ENCODE results near the gene CDC42EP1.
"Not testable (repeated sequence)": the region's sequence is repeated elsewhere in the genome, so short reads cannot be mapped to it uniquely, and the experiment has no call there.

The CDC42EP1 gene

GRCh38 chr22:37588546-37589215 is 28.4 kb downstream of the CDC42EP1 start:
- no peak for DNase-seq

- no peak for DNase-seq
Measured at GRCh38 chr22:37589636-37590035, 29.4 kb downstream of the CDC42EP1 start.

- DNase-seq, result not testable (repeated sequence)
Measured at GRCh38 chr22:37591081-37591480, 30.8 kb downstream of the CDC42EP1 start.

- no peak for DNase-seq
Measured at GRCh38 chr22:37591823-37592404, 31.6 kb downstream of the CDC42EP1 start.

- DNase-seq, result no peak
Measured at GRCh38 chr22:37594237-37594636, 34.0 kb downstream of the CDC42EP1 start.

- DNase-seq, result peak; percentile 48
Measured at GRCh38 chr22:37599153-37599552, 38.9 kb downstream of the CDC42EP1 start.

- no peak for DNase-seq
Measured at GRCh38 chr22:37601203-37601539, 40.9 kb downstream of the CDC42EP1 start.

GRCh38 chr22:37601540-37602442 is 41.5 kb downstream of the CDC42EP1 start:
- peak; percentile 85 for DNase-seq

GRCh38 chr22:37602546-37603277 is 42.4 kb downstream of the CDC42EP1 start:
- not testable (repeated sequence) for DNase-seq

GRCh38 chr22:37604074-37604473 is 43.8 kb downstream of the CDC42EP1 start:
- no peak for DNase-seq

- DNase-seq, result no peak
Measured at GRCh38 chr22:37604875-37605274, 44.6 kb downstream of the CDC42EP1 start.

GRCh38 chr22:37607010-37607934 is 47.0 kb downstream of the CDC42EP1 start:
- peak; percentile 65 for DNase-seq

GRCh38 chr22:37607935-37608476 is 47.7 kb downstream of the CDC42EP1 start:
- no peak for DNase-seq

GRCh38 chr22:37608477-37609239 is 48.4 kb downstream of the CDC42EP1 start, which contains the start of gene GGA1:
Gene GGA1 (plus strand): TSS chr22:37608834. CDS start chr22:37608861, 27 bp downstream.
- DNase-seq, result peak; percentile 89

GRCh38 chr22:37609240-37610152 is 49.2 kb downstream of the CDC42EP1 start:
- no peak for DNase-seq

GRCh38 chr22:37610153-37610475 is 49.8 kb downstream of the CDC42EP1 start:
- DNase-seq, result not testable (repeated sequence)

- no peak for DNase-seq
Measured at GRCh38 chr22:37610480-37611129, 50.3 kb downstream of the CDC42EP1 start.

GRCh38 chr22:37611207-37611606 is 50.9 kb downstream of the CDC42EP1 start:
- no peak for DNase-seq
